GM18867 (cell line): ENCODE measurements around the gene SLC66A2.
A peak's percentile ranks its signal among the peaks of the same experiment; 100 is the strongest.
"Not testable (repeated sequence)": the region's sequence is repeated elsewhere in the genome, so short reads cannot be mapped to it uniquely, and the experiment has no call there.

ENCODE experiments used
- ATAC-seq: cut with Tn5 transposase; IDR thresholded peaks from one replicate; pipeline ENCODE4 v1.9.1; 2021; ENCODE audit warnings: mild to moderate bottlenecking, moderate library complexity; ENCODE audit not compliant: unreplicated experiment

The SLC66A2 gene

GRCh38 chr18:79951545-79952455 lies at the start of gene SLC66A2:
SLC66A2 (minus strand) TSS chr18:79951653; CDS start chr18:79950926, 727 bp downstream.
- ATAC-seq: peak; percentile 84

- ATAC-seq: no peak
Observed at GRCh38 chr18:80000877-80001276, 49.4 kb upstream of the SLC66A2 start.

GRCh38 chr18:79999701-80000100 lies 48.2 kb upstream of the SLC66A2 start:
- ATAC-seq: not testable (repeated sequence)

GRCh38 chr18:79991494-79991893 lies 40.0 kb upstream of the SLC66A2 start:
- ATAC-seq: no peak

- no peak for ATAC-seq
Observed at GRCh38 chr18:79989195-79989497, 37.7 kb upstream of the SLC66A2 start.

GRCh38 chr18:79988451-79989194 lies 37.2 kb upstream of the SLC66A2 start, which contains the start of gene TXNL4A:
TXNL4A (minus strand) TSS chr18:79988563; CDS start chr18:79988392, 171 bp downstream.
- peak; percentile 98 for ATAC-seq

GRCh38 chr18:79988071-79988450 lies 36.6 kb upstream of the SLC66A2 start:
- peak; percentile 63 for ATAC-seq

- no peak for ATAC-seq
Observed at GRCh38 chr18:79987566-79987965, 36.1 kb upstream of the SLC66A2 start.

GRCh38 chr18:79986726-79987125 lies 35.3 kb upstream of the SLC66A2 start:
- ATAC-seq: no peak

GRCh38 chr18:79985172-79985571 lies 33.7 kb upstream of the SLC66A2 start:
- ATAC-seq: no peak

GRCh38 chr18:79983793-79984192 lies 32.3 kb upstream of the SLC66A2 start:
- ATAC-seq: no peak

GRCh38 chr18:79983253-79983652 lies 31.8 kb upstream of the SLC66A2 start:
- no peak for ATAC-seq

- no peak for ATAC-seq
Observed at GRCh38 chr18:79982736-79983135, 31.3 kb upstream of the SLC66A2 start.

- ATAC-seq: no peak
Observed at GRCh38 chr18:79980585-79980984, 29.1 kb upstream of the SLC66A2 start.

- ATAC-seq: no peak
Observed at GRCh38 chr18:79979843-79980242, 28.4 kb upstream of the SLC66A2 start.

- no peak for ATAC-seq
Observed at GRCh38 chr18:79975985-79976680, 24.7 kb upstream of the SLC66A2 start.

- ATAC-seq: no peak
Observed at GRCh38 chr18:79975043-79975442, 23.6 kb upstream of the SLC66A2 start.

- no peak for ATAC-seq
Observed at GRCh38 chr18:79974025-79974654, 22.7 kb upstream of the SLC66A2 start.

- no peak for ATAC-seq
Observed at GRCh38 chr18:79973517-79973916, 22.1 kb upstream of the SLC66A2 start.

- no peak for ATAC-seq
Observed at GRCh38 chr18:79972720-79973119, 21.3 kb upstream of the SLC66A2 start.

- no peak for ATAC-seq
Observed at GRCh38 chr18:79971986-79972385, 20.5 kb upstream of the SLC66A2 start.
